RWPE2 (cell line): ENCODE results near the gene FZD8.

ENCODE experiments used
- ATAC-seq: fragments of 200-7000 bp; cut with Tn5 transposase; 3 replicates; pipeline ENCODE4 v1.9.1; 2021; ENCODE audit warnings: low read depth
- DNase-seq: peaks from one replicate; pipeline ENCODE4 v3.0.0-alpha.2; 2020; ENCODE audit warnings: low spot score
- H3K27ac ChIP-seq: fragments of 450-650 bp; 2 replicates; pipeline ENCODE4 v1.5.1; 2017; ENCODE audit warnings: mild to moderate bottlenecking; ENCODE audit not compliant: poor library complexity, severe bottlenecking
- H3K27me3 ChIP-seq: fragments of 250-450 bp; sonication (Bioruptor Pico); 2 replicates; pipeline ENCODE4 v1.5.1; 2021; ENCODE audit warnings: mild to moderate bottlenecking, moderate library complexity; ENCODE audit not compliant: insufficient read depth, poor library complexity, severe bottlenecking
- H3K36me3 ChIP-seq: fragments of 250-450 bp; sonication (Bioruptor Pico); 2 replicates; pipeline ENCODE4 v1.5.1; 2020; ENCODE audit warnings: low read depth, mild to moderate bottlenecking, moderate library complexity
- H3K4me1 ChIP-seq: fragments of 250-450 bp; sonication (Bioruptor Pico); 2 replicates; pipeline ENCODE4 v1.5.1; 2021; ENCODE audit warnings: mild to moderate bottlenecking, moderate library complexity; ENCODE audit not compliant: insufficient read depth, poor library complexity, severe bottlenecking
- H3K4me3 ChIP-seq: fragments of 250-450 bp; sonication (Bioruptor Pico); 2 replicates; pipeline ENCODE4 v1.5.1; 2021; ENCODE audit warnings: mild to moderate bottlenecking, moderate library complexity; ENCODE audit not compliant: severe bottlenecking
- H3K9me3 ChIP-seq: fragments of 250-450 bp; sonication (Bioruptor Pico); 2 replicates; pipeline ENCODE4 v1.5.1; 2021; ENCODE audit warnings: mild to moderate bottlenecking, moderate library complexity; ENCODE audit not compliant: severe bottlenecking
- CTCF ChIP-seq: fragments of 450-650 bp; IDR thresholded peaks from one replicate; pipeline ENCODE4 v1.5.1; 2017; ENCODE audit warnings: mild to moderate bottlenecking, moderate library complexity; ENCODE audit not compliant: poor library complexity, severe bottlenecking

FZD8 gene

DNA sequence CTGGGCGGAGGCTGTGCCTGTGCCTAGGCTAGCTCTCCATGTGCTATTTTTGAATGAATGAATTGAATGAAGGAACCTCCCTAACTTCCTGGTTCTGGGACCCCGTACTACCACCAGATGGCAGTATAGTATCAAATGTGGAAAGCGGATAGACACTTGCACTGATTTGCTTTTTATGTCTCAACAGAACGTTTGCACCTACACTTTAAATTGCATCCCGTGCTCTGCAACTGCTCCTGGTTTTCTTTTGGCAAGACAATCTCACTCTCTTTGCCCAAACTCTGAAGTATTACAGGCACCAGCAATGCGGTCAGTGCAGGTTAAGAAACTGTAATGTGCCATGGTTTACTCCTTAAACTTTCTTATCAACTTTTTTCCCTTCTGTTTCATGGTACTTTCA is 6.5 kb downstream of the FZD8 start:
- Histone ChIP-seq H3K9me3 (no peaks in the 10 kb centered on the region), H3K27ac (no peak overlapping the region), H3K4me3 (no peak overlapping the region), H3K27me3 (no peaks in the 10 kb centered on the region), H3K36me3 (no peaks in the 10 kb centered on the region), H3K4me1 (peaks cover 4% of the 10 kb centered on the region)
- TF ChIP-seq CTCF: peak; percentile 94
- DNase-seq (no peak), ATAC-seq (peak; percentile 57)

DNA sequence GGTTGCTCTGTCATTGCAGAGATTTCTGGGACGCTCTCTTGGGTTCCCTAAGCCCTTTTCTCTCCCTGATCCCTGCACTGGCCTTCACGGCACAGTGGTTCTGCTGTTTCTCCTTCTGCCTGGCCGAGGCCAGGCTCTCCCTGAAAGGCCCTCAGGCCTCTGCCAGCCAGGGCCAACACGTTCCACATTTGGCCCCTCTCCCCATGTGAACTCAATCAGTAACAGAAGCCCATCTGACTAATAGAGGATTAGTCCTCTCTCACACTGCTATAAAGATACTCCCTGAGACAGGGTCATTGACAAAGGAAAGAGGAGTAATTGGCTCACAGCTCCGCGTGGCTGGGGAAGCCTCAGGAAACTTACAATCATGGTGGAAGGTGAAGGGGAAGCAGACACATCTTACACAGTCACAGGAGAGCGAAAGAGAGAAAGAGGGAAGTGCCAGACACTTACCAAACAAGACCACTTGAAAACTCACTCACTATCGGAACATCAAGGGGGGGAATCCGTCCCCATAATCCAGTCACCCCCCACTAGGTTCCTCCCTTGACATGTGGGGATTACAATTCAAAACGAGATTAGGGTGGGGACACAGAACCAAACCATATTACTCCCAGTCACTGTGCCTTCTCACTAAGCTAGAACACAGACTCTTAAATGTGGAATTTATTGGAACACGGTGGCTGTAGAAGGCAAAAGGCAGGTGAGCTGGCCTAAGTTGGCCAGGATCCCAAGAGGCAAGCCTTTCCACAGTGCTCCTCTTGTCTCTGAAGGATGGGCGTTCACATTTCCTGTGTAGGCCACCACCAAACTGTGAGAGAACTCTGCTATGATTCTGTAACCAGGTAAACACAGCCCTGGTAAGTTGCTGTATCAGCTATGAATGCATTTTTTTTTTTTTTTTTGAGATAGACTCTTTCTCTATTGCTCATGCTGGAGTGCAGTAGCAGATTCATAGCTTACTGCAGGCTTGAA is 8.8 kb downstream of the FZD8 start:
- TF ChIP-seq CTCF: no peak
- peak; percentile 60; the same call in 2 of the 3 replicates for ATAC-seq
- H3K4me1 ChIP-seq: no peaks in the 10 kb centered on the region
- H3K9me3 ChIP-seq: no peaks in the 10 kb centered on the region
- H3K4me3 ChIP-seq: no peak overlapping the region
- no peak overlapping the region for H3K27ac ChIP-seq
- H3K27me3 ChIP-seq: no peaks in the 10 kb centered on the region
- no peak for DNase-seq
- H3K36me3 ChIP-seq: no peaks in the 10 kb centered on the region

- Histone ChIP-seq H3K27ac (no peak overlapping the region), H3K4me1 (peaks cover 8% of the 10 kb centered on the region), H3K9me3 (no peaks in the 10 kb centered on the region), H3K27me3 (no peaks in the 10 kb centered on the region), H3K36me3 (no peaks in the 10 kb centered on the region), H3K4me3 (no peak overlapping the region)
- peak; percentile 51 for TF ChIP-seq CTCF
- DNase-seq: no peak
- ATAC-seq: no peak
Observed at GRCh38 chr10:35632027-35632426, 10.1 kb downstream of the FZD8 start.

DNA sequence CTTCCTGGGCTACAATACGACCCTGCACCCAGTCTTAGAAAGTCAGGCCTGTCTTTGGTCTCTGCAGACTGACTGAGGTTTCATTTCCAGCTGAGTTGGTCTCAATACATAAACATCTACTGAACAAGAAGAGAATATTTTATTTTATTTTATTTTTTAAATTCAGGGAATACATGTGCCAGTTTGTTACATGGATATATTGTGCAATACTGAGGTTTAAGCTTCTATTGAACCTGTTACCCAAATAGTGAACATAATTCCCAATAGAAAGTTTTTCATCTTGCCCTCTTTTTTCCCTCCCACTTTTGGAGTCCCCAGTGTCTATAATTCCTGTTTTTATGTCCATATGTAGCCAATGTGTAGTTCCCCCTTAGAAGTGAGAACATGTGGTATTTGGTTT is 10.7 kb downstream of the FZD8 start:
- Histone ChIP-seq H3K4me1 (peaks cover 14% of the 10 kb centered on the region), H3K4me3 (no peak overlapping the region), H3K27ac (no peak overlapping the region), H3K36me3 (no peaks in the 10 kb centered on the region), H3K9me3 (no peaks in the 10 kb centered on the region), H3K27me3 (no peaks in the 10 kb centered on the region)
- ATAC-seq (no peak), DNase-seq (no peak)
- no peak for TF ChIP-seq CTCF
